GM23248 (cell line): ENCODE data around the gene AVPI1.

Experiments used
- EZH2 ChIP-seq: fragments of 200-600 bp; sonication (generic); IDR thresholded peaks from 2 replicates; pipeline ENCODE4 v1.6.1; 2018; ENCODE audit warnings: antibody characterized with exemption, mild to moderate bottlenecking; ENCODE audit not compliant: insufficient read depth, poor library complexity, severe bottlenecking
- EZH2phosphoT487 ChIP-seq: fragments of 200-600 bp; sonication (generic); IDR thresholded peaks from 2 replicates; pipeline ENCODE4 v1.6.1; 2018; ENCODE audit warnings: antibody characterized with exemption, moderate library complexity, mild to moderate bottlenecking, low read depth; ENCODE audit not compliant: insufficient read depth

DNA sequence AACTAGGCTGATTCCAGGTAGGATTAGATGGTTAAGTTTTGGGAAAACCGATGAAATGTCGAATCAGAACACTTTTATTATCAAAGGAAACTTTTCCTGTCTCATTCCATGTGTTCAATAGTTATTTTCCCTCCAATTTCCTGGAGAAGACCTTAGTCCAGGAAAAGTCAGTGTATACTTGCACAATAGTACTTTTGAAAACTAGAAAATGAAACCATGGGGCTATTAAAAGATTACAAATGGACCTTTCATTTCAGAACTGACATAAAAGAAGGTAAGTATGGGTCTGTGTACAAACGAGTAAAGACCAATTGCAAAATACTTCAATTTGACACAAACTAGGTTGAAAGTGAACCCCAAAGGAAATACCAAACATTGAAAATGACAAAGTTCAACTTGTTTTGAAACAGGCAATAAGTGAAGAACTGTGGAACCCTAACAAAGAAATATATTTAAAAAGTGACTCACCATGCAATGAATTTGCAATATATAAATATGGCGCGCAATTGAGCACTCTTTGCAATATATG is 2.1 kb downstream of the AVPI1 start:
- TF ChIP-seq EZH2phosphoT487, result no peak
- no peak for TF ChIP-seq EZH2
